Keratinocyte (primary cell): ENCODE measurements around the gene C1orf53.

ENCODE experiments used
- EZH2 ChIP-seq: IDR thresholded peaks from one replicate; pipeline ENCODE4 v1.6.1; 2012; ENCODE audit warnings: inconsistent platforms, mild to moderate bottlenecking, low read length, moderate library complexity
- TF ChIP-seq, protein P1 (sequence below), 3 experiments: IDR thresholded peaks in 1 of 3; conservative IDR thresholded peaks in 1 of 3; optimal IDR thresholded peaks in 1 of 3; 2 replicates in 2 of 3; 3 replicates in 1 of 3; pipeline versions ENCODE3 to v1.5.1; 2011; ENCODE audit warnings: low read length in 3 of 3, mild to moderate bottlenecking in 3 of 3, moderate library complexity in 2 of 3, control low read depth in 1 of 3, inconsistent platforms in 1 of 3; ENCODE audit not compliant: insufficient read depth in 2 of 3; ENCODE audit errors: extremely low read depth in 1 of 3

DNA sequence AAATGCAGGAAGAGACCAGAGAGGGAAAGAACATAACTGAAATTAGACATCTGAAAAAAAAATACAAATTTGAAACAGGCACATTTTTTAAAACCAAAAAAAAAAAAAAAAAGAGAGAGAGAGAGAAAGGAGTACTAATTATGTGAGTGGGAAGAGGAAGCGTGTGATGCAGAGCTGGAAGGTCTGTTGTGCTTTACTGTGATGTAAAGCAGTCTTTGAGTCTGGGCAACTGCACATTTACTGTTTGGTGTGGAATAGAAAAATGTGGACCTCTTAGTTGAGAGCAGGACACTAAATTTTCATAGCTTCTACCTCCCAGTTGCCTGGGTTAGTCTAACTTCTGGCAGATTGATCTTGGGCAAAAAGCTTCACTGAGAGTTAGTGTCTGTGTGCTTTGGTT, 31.2 kb downstream of the C1orf53 start:
- TF ChIP-seq, protein P1, sequence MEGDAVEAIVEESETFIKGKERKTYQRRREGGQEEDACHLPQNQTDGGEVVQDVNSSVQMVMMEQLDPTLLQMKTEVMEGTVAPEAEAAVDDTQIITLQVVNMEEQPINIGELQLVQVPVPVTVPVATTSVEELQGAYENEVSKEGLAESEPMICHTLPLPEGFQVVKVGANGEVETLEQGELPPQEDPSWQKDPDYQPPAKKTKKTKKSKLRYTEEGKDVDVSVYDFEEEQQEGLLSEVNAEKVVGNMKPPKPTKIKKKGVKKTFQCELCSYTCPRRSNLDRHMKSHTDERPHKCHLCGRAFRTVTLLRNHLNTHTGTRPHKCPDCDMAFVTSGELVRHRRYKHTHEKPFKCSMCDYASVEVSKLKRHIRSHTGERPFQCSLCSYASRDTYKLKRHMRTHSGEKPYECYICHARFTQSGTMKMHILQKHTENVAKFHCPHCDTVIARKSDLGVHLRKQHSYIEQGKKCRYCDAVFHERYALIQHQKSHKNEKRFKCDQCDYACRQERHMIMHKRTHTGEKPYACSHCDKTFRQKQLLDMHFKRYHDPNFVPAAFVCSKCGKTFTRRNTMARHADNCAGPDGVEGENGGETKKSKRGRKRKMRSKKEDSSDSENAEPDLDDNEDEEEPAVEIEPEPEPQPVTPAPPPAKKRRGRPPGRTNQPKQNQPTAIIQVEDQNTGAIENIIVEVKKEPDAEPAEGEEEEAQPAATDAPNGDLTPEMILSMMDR (optimal IDR thresholded peaks at IDR 0.05 in 1 of 3, IDR thresholded peaks at IDR 0.05 in 1 of 3, conservative IDR thresholded peaks at IDR 0.05 in 1 of 3; ENCODE audit: extremely low read depth in 1 of 3, insufficient read depth in 2 of 3, low read length in 3 of 3) = no peak
- TF ChIP-seq EZH2 = no peak
